NCI-H69 (cell line): ENCODE data around the gene SLC10A3.

Source experiments
- DNase-seq: peaks from one replicate; lab custom pipeline; 2025; lab: John Stamatoyannopoulos, UW

SLC10A3 gene

GRCh38 chrX:154463611-154464220 lies 26.7 kb downstream of the SLC10A3 start:
- DNase-seq: no peak

- no peak for DNase-seq
Measured at GRCh38 chrX:154462396-154462795, 28.0 kb downstream of the SLC10A3 start.

- DNase-seq: no peak
Measured at GRCh38 chrX:154460326-154460725, 30.1 kb downstream of the SLC10A3 start.

- peak; percentile 22 for DNase-seq
Measured at GRCh38 chrX:154459832-154460231, 30.6 kb downstream of the SLC10A3 start.

- peak; percentile 68 for DNase-seq
Measured at GRCh38 chrX:154458954-154459778, 31.3 kb downstream of the SLC10A3 start.

GRCh38 chrX:154458116-154458953 lies 32.1 kb downstream of the SLC10A3 start, which contains the start of gene PLXNA3:
PLXNA3 (plus strand) TSS chrX:154458281; CDS start chrX:154460184, 1,903 bp downstream.
- DNase-seq: peak; percentile 68

GRCh38 chrX:154457491-154458115 lies 32.8 kb downstream of the SLC10A3 start:
- peak; percentile 74 for DNase-seq

- DNase-seq: no peak
Measured at GRCh38 chrX:154452823-154453222, 37.6 kb downstream of the SLC10A3 start.

- no peak for DNase-seq
Measured at GRCh38 chrX:154450312-154450711, 40.1 kb downstream of the SLC10A3 start.

DNA sequence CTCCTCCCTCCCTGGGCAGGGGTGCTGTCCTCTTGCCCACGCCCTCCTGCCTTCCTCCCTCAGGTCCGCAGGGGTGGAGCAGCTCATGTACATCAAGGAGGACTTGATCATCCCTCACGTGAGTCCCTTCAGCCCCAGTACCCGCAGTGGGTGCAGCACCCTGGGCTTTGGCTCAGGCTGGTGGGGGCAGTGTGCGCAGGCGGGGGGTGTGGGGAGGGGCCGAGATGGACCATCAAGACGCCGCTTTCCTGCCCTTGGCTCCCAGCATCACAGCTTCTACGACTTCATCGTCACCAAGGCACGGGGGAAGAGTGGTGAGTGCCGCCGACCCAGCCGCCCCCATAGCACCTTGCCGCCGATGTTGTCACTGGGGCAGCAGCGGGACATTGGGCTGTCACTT lies 40.8 kb downstream of the SLC10A3 start:
- no peak for DNase-seq

DNA sequence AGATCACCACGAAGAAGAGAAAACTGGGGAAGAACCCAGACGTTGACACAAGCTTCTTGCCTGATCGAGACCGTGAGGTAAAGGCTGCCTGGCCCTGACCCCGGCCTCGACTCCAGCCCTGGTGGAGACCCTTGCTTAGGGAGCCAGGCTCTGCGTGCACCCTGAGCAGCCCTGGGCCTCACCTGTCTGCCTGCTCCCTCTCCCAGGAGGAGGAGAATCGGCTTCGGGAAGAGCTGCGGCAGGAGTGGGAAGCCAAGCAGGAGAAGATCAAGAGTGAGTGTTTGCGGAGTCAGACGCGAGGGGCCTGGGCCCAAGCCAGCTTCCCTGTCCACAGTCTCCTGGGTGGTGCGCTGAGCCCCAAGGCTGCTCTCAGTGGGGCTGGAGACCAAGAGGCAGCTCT lies 41.9 kb downstream of the SLC10A3 start:
- no peak for DNase-seq

DNA sequence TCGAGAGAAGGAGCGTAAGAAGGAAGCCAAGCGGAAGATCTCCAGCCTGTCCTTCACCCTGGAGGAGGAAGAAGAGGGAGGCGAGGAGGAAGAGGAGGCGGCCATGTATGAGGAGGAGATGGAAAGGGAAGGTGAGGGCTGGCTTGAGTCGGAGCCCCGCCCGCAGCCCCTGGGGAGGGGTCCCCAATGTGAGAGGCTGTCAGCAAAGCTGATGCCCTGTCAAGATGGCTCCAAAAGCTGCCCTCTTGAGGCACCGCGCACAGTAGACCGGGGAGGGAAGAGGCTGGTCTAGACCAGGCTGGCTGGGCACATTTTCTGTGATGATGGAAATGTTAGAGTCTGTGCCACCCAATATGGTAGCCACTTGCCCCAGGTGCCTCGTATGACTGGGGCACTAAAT lies 44.0 kb downstream of the SLC10A3 start:
- no peak for DNase-seq

DNA sequence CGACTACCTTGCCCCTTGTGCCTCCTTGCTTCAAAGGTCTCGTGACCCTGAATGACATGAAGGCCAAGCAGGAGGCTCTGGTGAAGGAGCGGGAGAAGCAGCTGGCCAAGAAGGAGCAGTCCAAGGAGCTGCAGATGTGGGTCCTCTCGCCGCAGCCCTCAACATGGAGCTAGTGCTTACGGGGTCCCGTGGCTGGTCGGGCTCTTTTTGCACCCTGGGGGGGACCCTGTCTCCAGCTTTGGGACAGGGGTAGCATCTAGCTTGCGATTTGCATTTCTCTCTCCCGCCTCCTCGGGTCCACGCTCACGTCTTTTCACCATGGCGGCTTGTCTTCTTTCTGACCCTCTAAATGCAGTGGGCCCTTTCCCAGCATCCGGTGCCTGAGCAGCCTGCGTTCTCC lies 44.7 kb downstream of the SLC10A3 start:
- no peak for DNase-seq

- no peak for DNase-seq
Measured at GRCh38 chrX:154444755-154445246, 45.6 kb downstream of the SLC10A3 start.

GRCh38 chrX:154443992-154444754 lies 46.3 kb downstream of the SLC10A3 start, which contains the start of gene FAM50A:
FAM50A (plus strand) TSS chrX:154444141; CDS start chrX:154444236, 95 bp downstream.
- DNase-seq: peak; percentile 78

GRCh38 chrX:154443479-154443910 lies 46.9 kb downstream of the SLC10A3 start:
- peak; percentile 28 for DNase-seq

- DNase-seq: no peak
Measured at GRCh38 chrX:154441984-154442707, 48.3 kb downstream of the SLC10A3 start.

DNA sequence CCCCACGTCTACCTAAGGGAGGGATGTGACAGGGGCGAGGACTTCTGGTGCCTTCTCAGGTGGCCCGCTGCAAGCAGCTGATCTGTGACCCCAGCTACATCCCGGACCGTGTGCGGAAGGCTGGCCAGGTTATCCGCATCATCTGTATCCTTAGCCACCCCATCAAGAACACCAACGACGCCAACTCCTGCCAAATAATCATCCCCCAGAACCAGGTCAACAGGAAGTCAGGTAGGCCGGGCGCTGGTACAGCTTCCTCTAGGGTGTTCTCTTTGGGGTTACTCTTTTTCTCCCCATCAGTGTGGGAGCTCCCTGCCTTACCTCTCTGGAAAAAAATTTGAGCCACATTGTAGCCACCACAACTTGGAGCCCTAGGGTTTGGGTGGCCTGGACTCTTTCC lies 48.9 kb downstream of the SLC10A3 start:
- no peak for DNase-seq

DNA sequence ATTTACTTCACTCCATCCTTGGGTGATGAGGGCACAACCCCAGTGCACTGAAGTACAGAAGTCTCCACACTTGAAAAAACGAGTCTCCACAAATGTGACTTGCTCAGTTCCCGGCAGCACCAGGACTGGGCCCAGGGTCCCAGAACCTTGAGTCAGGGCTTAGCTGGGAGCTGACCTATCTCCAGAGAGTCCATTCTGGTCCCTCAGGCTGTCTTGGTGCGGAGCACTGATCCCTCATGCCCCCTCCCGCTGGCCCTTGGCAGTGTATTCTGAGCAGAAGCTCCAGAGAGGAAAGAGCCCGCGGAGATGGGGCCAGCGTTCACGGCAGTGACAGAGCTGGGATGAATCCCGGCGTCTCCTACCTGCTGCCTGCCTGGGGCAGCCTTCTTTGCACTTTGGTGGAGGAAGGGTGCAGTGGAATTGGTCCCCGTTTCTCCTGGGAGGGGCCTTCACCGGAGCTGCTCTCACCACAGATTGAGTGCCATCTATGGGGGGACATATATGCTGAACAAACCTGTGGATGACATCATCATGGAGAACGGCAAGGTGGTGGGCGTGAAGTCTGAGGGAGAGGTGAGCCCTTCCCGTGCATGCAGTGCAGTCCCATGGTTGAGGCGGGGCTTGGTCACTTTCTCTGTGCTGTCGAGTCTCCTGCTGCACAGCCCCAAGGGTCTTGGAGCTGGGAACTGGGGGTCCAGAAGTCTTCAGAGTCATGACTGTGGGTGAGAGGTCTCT lies 49.6 kb downstream of the SLC10A3 start:
- DNase-seq: no peak

DNA sequence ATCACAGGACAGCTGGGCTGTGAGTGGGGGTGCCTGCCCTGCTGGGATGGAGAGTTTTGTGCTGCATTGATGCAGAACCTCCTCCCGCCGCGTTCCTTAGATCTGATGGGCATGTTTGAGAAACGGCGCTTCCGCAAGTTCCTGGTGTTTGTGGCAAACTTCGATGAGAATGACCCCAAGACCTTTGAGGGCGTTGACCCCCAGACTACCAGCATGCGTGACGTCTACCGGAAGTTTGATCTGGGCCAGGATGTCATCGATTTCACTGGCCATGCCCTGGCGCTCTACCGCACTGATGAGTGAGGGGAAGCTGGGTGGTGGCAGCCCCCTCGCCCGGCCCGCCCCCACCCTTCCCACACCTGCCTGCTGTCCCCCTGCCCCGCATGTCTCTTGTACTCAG lies 50.6 kb downstream of the SLC10A3 start:
- DNase-seq: no peak
